IPS-18c (cell line): ENCODE results near the gene GLIS2.

Experiments used
- H3K4me3 ChIP-seq: 2 replicates; pipeline ENCODE4 v1.7.0; 2013; ENCODE audit warnings: low read depth, mild to moderate bottlenecking, low read length, moderate library complexity; ENCODE audit not compliant: insufficient read depth
- H3K9me3 ChIP-seq: one replicate; pipeline ENCODE4 v1.6.1; 2013; ENCODE audit warnings: mild to moderate bottlenecking, low read length, moderate library complexity; ENCODE audit not compliant: control insufficient read depth, insufficient read depth

GLIS2 gene

DNA sequence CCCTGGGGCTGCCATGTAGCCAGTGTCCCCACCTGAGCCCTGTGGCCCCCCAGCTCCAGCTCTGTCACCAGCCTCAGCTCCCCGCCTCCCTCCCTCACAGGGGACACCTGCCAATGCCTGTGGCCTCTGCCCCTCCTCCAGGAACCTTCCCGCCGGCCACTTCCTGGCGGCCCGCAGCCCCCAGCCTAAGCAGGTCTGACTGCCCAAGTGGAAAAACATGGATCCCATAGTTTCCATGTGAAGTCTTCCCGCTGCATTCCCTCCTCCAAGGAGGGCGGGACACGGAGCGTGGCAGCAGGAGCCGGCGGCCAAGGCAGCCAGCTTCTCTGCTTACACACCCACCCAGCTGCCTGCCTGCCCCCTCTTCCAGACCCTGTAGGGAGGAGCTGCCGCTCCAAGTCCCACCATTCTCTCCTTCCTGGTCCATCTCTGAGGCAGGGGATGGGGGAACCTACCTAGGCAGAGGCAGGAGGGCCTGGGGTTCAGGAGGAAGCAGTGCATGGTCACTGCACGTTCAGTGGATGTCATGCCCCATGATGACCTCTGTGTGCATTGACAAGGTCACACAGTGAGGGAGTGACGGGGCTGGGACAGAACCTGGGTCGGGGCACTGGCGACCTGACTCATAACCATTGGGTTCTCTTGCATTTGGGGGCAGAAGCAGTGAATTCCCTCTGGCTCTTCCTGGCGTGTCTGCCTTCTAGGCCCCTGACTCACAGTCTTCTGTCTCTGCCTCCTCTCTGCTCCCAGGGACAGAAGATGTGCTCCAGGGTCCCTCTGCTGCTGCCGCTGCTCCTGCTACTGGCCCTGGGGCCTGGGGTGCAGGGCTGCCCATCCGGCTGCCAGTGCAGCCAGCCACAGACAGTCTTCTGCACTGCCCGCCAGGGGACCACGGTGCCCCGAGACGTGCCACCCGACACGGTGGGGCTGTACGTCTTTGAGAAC is 64.5 kb downstream of the GLIS2 start:
- H3K4me3 ChIP-seq: no peak overlapping the region
- no peaks in the 10 kb centered on the region for H3K9me3 ChIP-seq

DNA sequence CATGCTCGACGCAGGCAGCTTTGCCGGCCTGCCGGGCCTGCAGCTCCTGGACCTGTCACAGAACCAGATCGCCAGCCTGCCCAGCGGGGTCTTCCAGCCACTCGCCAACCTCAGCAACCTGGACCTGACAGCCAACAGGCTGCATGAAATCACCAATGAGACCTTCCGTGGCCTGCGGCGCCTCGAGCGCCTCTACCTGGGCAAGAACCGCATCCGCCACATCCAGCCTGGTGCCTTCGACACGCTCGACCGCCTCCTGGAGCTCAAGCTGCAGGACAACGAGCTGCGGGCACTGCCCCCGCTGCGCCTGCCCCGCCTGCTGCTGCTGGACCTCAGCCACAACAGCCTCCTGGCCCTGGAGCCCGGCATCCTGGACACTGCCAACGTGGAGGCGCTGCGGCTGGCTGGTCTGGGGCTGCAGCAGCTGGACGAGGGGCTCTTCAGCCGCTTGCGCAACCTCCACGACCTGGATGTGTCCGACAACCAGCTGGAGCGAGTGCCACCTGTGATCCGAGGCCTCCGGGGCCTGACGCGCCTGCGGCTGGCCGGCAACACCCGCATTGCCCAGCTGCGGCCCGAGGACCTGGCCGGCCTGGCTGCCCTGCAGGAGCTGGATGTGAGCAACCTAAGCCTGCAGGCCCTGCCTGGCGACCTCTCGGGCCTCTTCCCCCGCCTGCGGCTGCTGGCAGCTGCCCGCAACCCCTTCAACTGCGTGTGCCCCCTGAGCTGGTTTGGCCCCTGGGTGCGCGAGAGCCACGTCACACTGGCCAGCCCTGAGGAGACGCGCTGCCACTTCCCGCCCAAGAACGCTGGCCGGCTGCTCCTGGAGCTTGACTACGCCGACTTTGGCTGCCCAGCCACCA is 65.4 kb downstream of the GLIS2 start:
- Histone ChIP-seq H3K9me3 (no peaks in the 10 kb centered on the region), H3K4me3 (no peak overlapping the region)

DNA sequence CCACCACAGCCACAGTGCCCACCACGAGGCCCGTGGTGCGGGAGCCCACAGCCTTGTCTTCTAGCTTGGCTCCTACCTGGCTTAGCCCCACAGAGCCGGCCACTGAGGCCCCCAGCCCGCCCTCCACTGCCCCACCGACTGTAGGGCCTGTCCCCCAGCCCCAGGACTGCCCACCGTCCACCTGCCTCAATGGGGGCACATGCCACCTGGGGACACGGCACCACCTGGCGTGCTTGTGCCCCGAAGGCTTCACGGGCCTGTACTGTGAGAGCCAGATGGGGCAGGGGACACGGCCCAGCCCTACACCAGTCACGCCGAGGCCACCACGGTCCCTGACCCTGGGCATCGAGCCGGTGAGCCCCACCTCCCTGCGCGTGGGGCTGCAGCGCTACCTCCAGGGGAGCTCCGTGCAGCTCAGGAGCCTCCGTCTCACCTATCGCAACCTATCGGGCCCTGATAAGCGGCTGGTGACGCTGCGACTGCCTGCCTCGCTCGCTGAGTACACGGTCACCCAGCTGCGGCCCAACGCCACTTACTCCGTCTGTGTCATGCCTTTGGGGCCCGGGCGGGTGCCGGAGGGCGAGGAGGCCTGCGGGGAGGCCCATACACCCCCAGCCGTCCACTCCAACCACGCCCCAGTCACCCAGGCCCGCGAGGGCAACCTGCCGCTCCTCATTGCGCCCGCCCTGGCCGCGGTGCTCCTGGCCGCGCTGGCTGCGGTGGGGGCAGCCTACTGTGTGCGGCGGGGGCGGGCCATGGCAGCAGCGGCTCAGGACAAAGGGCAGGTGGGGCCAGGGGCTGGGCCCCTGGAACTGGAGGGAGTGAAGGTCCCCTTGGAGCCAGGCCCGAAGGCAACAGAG is 66.3 kb downstream of the GLIS2 start:
- H3K4me3 ChIP-seq: no peak overlapping the region

DNA sequence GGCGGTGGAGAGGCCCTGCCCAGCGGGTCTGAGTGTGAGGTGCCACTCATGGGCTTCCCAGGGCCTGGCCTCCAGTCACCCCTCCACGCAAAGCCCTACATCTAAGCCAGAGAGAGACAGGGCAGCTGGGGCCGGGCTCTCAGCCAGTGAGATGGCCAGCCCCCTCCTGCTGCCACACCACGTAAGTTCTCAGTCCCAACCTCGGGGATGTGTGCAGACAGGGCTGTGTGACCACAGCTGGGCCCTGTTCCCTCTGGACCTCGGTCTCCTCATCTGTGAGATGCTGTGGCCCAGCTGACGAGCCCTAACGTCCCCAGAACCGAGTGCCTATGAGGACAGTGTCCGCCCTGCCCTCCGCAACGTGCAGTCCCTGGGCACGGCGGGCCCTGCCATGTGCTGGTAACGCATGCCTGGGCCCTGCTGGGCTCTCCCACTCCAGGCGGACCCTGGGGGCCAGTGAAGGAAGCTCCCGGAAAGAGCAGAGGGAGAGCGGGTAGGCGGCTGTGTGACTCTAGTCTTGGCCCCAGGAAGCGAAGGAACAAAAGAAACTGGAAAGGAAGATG is 67.0 kb downstream of the GLIS2 start:
- Histone ChIP-seq H3K4me3 (no peak overlapping the region), H3K9me3 (no peaks in the 10 kb centered on the region)

More for the DNA sequence above, 66.3 kb downstream of the GLIS2 start:
- no peaks in the 10 kb centered on the region for H3K9me3 ChIP-seq

DNA sequence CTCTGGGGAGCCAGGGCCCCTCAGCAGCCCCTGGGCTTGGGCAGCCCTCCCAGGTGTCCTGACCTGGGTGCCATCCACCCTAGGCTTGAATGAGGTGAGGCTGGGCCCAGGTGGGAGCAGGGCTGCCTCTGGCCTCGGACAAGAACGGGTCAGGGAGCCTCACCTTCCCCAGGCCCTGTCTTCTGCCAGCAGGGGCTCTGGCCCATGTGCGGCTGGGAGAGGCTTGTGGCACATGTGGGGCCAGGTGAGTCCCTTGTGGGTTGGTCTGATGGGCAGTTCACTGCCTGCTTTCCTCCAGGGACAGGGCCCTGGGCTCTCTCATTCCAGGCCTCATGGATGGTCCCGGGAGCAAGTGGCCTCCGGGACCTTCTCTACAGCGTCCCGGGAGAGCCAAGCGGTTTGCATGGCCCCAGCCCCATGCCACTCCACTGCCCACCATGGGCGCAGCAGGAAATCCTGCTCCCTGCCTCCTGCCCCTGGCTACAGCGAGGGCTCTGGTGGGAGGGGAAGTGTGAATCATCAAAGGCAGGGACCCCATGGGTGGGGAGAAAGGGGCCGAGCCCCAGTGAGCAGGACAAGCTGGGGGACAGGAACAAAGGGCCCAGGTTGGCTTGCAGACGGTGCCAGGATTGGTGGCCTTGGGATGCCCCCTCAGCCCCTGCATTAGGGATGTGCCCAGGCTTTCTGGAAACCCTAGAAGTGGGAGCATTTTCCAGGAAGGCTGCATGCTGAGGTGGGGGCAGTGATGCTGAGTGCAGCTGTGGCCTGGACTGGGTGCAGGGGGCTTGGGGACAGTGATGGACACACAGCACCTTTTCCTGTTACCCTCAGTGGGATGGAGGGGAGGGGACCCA is 68.0 kb downstream of the GLIS2 start:
- Histone ChIP-seq H3K9me3 (no peaks in the 10 kb centered on the region), H3K4me3 (no peak overlapping the region)

DNA sequence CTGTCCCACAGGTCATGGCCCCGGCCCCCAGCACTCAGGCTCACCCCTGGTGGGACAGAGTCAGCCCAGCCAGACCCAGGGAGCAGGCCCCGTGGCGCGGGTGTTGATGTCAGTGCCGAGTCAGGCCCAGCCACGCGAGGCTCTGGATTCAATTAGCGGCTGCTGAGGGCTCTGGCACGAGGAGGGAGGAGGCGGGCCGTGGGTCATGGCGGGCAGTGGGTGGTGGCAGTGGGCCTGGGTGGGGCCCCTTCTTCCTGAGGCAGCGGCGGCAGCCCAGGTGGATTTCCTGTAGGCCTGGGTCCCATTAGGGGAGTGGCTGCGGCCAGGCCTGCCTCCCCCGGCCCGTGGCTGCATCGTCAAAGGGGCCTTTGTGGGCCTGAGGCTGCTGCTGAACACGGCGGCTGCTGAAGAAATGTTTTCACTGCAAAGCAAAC is 68.7 kb downstream of the GLIS2 start:
- Histone ChIP-seq H3K9me3 (no peaks in the 10 kb centered on the region), H3K4me3 (no peak overlapping the region)

DNA sequence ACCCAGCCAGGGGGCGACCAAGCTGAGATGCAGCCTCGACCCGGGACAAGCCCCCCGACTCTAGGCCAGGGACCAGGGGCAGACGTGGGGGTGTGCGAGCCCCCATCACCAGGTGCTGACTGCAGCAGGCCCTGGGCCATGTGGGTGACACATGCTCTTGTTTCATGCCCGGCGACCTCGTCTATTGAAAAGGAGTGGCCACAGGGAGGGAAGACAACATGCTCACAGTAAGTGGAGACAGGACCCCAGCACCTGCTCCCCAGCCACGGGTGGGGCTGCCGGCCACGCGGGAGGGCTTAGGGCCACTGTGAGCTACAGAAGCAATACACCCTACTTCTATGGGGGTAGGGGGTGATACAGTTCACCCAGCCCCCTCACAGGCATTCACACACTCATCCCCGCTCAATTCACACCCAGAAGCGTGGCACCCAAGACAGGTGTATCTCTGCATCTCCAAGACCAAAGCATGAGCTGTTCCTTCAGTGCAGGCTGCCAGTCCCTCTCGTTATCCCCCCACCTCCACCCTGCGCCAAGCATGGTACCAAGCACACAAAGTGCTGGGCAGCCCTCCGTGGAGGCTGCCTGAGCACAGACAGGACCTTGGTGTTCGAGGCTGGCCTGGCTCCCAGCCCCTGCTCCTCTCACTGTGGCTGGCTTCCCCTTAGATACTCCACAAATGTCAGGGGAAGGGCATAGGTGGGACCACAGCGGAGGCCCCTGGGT is 69.4 kb downstream of the GLIS2 start:
- H3K4me3 ChIP-seq: no peak overlapping the region
- no peaks in the 10 kb centered on the region for H3K9me3 ChIP-seq

DNA sequence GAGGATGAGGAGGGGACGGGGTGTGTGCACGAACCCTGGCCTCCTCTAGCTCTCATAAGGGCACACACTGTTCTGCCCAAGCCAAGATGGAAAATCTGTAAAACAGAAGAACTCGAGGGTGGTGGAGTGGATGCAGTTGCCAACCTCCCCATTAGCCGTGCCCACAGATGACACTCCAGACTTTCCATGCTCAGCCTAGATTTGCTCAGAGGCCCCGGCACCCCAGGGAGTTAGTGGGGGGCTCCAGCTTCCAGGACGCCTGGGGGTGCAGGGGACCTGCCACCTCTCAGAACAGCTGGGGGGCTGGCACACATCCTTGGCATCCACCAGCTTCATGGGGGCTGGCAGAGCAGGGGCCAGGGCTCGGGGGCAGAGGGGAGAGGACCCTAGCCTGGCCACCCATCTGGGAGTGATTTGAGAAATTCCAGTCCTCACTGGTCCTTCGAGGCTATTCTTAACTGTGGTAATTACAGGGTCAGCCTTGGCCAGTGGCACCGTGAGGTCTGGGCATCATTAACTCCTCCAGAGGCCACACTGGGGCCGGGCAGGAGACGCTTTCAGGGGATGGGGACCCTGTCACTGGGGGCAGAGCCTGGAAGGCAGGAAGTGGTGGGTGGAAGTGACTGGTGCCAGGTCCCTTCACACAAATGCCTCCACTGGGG is 70.1 kb downstream of the GLIS2 start:
- H3K4me3 ChIP-seq: no peak overlapping the region

DNA sequence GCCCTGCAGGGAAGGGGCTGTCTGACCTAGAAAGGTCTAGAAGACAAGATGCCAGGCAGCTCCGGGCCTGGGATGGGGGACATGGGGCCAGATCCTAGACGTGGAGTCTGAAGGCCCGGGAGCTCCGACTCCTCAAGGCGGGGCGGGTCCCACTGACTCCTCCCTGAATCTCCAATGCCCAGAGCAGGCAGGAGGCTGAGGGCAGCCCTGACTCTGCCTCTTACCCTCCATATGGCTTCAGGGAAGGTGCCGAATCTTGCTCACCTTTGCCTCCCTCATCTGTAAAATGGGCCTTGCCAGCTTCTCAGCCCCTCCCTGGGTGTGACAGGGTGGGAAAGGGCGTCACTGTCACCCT is 70.6 kb downstream of the GLIS2 start:
- no peaks in the 10 kb centered on the region for H3K9me3 ChIP-seq
- H3K4me3 ChIP-seq: no peak overlapping the region

More for the DNA sequence above, 70.1 kb downstream of the GLIS2 start:
- no peaks in the 10 kb centered on the region for H3K9me3 ChIP-seq

DNA sequence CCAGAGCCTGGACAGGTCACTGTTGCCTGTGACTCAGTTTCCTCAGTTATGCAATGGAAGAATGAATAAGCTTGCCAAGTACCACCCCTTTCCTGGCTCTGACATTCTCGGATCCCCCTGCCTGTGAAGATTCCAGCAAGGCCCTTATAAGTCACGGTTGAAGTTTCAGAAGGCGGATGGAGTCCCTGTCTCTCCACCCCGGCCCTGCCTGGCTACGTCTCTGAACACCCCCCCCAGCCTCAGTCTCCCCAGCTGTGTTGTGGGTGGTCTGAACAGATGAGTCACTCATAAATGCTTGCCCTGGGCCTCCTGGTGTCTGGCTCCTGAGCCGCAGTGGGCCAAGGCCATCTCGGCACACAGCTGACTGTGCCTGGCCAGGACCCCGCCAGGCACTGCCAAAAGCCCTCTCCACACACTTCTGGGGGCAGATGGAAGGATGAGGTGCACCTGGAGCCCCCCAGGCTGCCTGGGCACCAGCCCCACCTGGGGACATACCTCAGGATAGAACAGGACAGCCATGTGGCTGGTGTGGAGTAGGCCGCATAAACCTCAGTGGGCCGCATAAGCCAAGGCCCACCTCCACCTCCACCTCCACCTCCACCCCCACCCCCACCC is 71.2 kb downstream of the GLIS2 start:
- H3K4me3 ChIP-seq: no peak overlapping the region
- no peaks in the 10 kb centered on the region for H3K9me3 ChIP-seq

DNA sequence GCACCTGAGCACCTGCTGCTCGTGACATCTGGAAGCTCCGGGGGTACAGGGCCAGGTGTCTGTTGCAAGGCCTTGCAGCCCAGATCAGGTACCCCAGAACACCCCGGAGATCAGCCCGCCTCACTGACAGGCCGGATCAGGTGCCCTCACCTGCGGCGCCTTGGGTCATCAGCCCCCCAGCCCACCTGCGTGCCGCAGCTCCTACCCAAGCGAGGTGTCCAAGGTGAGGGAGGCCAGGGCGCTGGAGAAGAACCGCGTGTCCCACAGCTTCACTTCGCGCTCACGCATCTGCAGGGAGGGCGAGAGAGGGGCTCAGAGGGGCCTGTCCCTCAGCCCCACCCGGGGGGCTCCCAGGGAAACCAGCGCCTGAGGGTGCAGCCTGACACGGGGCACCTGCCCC is 71.9 kb downstream of the GLIS2 start:
- H3K4me3 ChIP-seq: no peak overlapping the region
- no peaks in the 10 kb centered on the region for H3K9me3 ChIP-seq

DNA sequence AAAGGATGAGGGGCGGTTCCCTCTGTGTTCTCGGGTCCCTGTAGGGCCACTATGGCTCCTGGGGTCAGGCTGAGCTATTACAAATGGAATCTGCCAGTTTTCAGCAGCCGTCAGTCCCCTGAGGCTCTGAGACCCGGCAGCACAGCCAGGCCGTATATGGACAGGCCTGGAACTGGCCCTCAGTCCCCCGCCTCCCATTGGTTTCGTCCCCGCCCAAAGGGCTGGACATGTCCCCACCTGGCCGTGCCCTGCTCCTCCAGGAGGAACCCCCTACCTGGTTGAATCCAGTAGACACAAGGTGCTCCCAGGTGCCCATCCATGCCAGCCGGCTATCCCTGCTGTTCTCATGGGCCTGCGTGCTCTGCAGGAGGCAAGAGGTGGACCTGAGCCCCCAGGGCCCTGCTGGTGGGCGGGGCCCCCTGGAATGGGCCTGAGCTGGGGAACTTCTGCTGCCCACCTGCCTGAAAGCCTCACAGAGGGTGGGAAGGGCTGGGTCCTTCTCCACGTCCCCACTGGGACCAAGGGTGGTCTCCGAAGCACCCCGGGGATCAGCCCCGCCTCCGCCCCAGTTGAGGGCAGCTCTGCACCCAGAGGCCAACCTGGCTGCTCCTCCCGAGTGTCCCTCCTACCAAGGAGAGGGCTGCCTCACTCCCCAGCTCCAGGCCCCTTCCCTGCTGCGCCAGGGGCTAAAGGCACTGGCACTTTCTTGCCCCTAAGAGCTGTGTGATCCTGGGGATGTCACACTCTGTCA is 72.6 kb downstream of the GLIS2 start:
- H3K9me3 ChIP-seq: no peaks in the 10 kb centered on the region
- no peak overlapping the region; the same call in 1 of the 2 replicates for H3K4me3 ChIP-seq
